Stimulated activated CD8-positive, alpha-beta memory T cell treated with anti-CD3 and anti-CD28 coated beads, Interleukin-15, amount 100 ng/mL, for 48 hours (primary cell): Measurements from ENCODE around the gene WNT3.
"Not testable (repeated sequence)": the region's sequence is repeated elsewhere in the genome, so short reads cannot be mapped to it uniquely, and the experiment has no call there.

Experiments
- DNase-seq, 2 donors: peaks; one replicate each; pipeline ENCODE4 v3.0.0-alpha.2; 2020; ENCODE audit warnings: low read depth in 2 of 2

Gene WNT3

DNA sequence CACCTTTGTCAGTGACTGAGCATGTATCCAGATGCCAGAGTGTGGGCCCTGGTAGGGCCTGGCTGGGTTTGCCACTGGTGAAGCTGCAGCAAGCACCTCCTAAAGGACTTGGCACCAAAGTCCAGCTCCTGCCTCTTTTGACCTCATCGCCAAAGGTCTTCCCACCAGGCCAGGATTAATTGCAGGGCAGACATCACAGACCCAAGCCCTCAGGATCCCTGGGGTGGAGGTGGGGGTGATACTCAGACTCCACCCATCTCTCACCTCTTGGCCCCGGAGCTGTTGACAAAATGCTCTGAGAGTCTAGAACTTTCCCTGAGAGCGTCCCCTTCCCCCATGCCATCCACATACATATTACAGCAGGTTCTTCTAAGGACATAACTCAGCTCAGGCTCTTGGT is 4.6 kb downstream of the WNT3 start:
- DNase-seq: no peak

DNA sequence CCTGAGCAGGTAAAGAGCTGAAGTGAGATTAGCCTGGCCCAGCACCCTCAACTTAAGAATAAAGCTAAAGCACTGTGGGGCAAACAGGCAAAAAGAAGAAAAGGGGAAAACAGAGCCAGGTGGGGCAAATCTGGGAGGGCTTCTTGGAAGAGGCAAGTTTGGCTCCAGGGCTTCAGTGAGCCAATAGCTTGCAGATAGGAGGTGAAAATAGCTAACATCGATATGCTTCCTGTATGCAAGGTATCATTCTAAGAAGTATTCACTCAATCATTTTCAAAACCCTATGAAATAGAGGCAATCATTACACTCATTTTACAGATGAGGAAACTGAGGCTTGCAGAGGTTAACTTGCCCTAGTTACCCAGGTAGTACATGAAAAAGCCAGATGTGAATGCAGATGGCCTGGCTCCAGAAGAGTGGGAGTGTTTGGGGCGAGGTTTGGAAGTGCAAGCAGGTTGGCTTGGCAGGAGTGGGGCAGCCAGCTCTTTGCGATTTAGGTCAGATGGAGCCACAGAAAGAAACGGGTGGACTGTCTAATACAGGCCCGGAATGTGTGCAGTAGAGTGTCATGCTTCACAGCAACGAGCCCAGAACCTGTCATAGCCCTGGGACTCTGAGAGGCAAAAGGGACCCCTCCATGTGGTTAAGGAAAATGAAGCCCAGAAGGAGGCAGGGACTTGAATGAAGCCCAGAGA is 5.7 kb downstream of the WNT3 start:
- no peak for DNase-seq

DNA sequence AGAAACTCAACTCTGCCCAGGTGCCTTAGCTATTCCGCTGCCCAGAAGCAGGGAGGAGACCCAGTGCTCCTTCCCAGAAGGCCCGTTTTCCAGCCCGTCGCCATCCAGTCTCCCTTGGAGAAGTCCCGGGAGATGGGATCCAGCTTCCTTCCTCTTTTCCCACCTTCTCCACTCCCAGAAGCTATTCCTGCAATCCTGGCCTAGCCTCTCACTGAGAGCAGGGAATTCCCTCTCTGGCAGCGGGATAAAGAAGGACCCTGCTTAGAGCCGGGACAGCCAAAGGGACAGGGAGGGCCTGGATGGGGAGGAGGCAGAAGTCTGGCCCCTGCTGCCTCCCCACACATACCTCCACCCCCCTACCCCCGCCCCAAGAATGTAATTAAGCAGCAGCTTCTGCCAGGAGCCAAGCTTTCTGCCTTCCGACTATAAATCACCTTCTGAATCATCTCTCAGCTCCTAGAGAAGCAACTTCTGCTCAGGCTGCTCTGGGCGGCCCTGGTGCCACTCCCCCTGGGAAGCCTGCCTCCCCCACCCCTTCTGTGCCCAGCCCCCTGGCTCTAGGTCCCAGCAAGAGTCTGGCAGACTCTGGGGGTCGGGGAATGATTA is 6.4 kb downstream of the WNT3 start:
- no peak for DNase-seq

DNA sequence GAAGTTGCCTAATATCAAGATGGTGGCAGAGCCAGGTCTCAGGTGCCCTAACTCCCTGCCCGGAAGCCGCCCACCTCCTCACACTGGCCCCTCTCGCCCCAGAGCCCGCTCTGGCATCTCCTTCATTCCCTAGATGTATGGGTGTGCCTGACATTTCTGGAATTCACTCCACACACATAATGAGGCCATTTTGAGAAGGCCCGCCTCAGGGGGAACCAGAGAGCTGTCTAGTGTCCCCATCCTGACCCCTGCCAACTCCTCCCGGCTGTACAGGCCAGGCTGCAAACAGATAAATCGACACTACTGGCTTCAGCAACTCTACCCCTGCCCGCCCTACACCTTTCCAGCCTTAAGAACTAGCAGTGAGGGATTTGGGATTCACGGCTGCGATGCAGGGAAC is 7.7 kb downstream of the WNT3 start:
- no peak for DNase-seq

DNA sequence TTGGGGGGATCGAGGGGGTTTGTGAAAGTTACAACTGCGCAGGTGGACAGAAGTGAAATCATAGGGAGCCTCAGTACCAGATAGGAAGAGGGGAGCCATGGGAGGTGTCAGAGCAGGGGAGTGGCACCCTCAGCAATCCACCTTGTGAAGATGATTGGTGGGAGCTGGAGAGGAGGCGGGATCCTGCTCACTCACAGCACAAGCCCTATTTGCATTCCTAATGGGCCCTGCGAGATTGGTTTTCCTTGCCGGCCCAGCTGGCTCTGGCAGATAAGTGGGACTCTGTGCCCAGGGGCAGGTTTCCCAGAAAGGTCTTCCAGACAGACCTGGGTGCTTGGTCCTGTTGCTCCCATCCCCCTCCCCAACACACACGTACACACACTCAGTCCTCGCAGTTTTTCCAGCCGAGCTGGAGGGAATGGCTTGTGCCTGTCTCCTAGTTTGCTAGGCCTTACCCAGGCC is 9.4 kb downstream of the WNT3 start:
- DNase-seq: no peak

DNA sequence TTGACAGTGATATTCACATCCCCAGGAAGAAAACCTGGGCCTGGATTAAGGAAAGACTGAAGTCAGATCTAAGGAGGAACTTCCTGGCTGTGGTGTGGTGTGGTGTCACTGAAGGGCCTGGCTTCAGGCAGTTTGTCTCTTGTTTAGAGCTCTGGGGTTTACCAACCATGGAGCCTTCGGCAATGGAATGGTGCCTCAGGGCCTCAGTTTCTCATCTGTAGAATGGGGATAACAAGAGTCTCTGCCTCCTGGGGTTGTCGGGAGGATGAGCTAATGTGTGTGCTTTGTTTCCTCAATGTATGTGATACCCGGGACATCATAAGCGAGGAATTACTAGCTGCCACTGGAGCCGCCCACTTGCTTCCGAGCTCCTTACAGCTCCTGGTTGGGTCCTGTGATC is 12.7 kb downstream of the WNT3 start:
- no peak for DNase-seq

DNA sequence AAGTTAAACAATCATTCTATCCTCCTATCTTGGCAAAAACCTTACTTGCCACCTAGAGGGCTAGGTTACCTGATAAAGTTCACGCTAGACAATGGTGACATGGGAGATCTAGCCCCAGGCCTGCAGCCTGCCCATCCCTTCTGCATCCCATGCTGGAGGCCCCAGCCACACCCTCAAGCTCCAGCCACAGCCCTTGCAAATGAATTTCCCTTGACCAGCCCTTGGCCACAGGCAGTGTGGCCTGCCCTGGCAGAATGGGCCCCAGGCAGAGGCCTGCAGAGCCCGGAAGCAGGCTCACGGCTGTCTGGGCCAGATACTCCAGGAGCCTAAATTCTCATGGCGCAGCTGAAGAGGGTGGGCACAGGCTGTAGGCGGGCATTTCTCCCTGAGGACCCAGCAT is 14.9 kb downstream of the WNT3 start:
- no peak for DNase-seq

DNA sequence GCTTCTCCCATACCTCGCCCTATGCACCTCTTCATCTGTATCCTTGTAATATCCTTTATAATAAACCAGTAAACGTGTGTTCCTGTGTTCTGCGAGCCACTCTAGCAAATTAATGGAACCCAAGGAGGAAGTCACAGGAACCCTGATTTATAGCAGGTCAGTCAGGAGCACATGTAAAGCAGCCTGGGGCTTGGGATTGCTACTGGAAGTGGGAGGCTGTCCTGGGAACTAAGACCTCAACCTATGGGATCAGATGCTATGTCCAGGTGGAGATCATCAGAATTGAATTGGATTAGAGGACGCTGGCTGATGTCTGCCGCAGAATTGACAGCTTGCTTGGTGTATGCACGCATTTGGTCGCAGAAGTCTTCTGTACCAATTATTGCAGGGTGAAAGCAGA is 15.7 kb downstream of the WNT3 start:
- DNase-seq: no peak

DNA sequence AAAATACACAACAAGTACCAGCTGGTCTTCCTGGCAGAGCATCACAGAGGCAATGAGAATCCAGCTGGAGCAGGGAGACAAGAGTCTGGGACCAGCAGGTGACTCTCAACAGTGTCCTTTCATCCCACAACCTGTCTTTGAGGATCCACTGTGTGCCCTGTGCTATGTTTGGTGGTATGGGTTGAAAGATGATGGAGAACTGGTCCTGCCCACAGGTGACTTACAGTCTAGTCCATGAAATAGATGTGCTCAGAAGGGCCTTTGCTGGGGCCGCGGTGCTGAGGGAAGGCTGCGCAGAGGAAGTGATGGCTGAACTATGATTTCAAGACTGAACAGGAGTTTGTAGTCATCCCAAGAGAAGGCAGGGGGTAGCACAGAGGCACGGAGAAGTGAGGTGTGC is 17.9 kb downstream of the WNT3 start:
- no peak for DNase-seq

DNA sequence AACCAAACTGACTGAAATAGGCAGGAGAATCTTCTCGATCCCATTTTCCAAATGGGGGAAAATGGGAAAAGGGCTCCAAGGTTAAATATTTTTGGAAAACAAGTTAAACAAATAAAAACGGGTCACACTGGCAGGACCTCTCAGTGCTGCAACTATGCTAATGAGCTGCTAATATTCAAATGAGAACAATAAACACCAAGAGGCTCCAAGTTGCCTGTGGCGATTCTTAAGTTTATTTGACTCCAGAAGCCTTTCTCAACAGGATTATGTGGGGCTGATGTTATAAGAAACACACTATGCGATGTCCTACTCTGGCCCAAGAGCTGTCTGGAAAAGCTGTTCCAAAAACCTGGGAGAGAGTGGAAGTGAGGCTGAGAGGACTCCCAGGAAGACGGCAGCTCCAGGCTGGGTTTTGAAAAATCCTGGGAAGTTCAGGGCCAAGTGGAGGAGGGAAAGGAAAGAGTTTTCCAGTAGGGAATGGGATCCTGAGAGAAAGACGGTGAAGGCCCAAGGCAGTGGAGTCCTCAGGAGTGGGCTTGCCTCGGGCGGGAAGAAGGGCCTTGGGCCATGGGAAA is 21.4 kb downstream of the WNT3 start:
- DNase-seq: no peak

DNA sequence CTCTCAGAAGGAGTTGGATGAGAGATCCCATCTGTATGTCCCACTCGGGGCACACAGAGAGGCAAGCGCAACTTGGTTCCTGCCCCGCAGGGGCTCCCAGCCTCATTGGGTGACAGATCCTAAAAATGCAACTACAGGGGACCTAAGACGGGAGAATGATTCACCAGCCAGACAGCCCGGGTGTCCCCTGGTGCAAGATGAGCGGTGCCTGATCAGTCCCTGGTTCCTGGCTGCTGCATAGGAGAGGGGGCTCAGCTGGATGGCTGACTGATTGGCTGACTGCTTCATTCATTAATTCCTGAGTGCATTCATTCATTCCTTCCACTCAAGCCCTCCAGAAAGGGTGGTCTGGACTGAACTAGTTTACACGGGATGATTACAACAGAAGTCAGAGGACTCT is 22.0 kb downstream of the WNT3 start:
- DNase-seq: no peak

DNA sequence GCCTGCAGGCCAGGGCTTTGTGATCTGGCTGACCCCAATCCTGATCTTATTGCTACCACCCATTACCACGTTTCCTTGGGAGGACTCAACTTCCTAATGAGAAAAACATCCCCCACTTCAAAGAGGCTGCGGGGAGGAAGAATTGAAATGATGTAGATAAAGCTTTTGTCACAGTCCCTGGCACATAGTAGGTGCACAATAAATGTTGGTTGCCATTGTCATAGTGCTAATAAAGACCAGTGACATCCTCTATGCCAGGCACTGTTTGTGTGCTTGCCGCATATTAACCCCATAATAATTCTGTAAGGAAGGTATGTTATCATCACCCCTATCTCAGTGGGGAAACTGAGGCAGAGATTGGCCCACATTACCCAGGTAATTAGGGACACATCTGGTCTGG is 22.4 kb downstream of the WNT3 start:
- no peak for DNase-seq

DNA sequence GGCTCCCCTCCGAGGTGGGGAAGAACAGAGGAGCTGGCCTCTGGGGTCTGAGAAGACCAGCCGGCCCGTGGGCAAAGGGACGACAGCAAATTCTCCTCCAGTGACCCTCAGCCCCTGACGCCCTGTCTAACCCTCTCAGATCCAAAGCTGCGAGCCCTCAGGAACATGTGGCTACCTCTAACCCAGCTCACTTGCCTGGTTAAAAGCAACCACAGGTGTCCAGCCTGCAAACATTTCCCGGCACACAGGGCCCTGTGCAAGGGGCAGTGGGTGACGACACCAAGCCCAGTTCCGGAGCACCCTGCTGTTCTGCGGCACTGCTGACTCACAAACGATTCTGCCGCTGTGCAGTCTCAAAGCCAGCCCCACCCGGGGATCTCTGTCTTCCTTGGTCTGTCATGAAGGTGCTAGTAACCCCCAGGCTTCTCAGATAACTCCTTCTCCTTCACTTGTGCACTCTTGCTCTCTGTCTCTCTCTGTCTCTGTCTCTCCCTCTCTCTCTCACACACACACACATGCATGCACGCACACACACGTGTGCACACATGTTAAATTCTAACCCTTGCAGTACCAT is 23.0 kb downstream of the WNT3 start:
- DNase-seq: no peak

DNA sequence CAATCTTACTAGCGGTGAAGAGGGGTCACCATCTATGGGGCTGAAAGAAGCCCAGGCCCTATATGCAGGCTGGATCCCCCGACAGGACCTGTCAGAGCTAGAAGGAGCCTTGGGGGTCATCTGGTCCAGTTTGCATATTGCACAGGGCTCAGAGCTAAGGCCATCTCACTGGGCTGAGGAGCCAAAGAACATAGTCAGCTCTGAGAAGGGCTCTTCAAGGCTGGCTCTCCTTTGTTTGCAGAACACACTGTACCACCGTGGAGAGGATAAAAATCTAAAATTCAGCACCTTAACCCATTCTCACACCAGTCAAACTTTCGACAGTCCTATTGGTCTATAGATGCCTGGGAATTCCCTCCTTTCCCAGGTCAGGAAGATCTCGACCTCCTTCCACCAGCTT is 24.2 kb downstream of the WNT3 start:
- DNase-seq: no peak

DNA sequence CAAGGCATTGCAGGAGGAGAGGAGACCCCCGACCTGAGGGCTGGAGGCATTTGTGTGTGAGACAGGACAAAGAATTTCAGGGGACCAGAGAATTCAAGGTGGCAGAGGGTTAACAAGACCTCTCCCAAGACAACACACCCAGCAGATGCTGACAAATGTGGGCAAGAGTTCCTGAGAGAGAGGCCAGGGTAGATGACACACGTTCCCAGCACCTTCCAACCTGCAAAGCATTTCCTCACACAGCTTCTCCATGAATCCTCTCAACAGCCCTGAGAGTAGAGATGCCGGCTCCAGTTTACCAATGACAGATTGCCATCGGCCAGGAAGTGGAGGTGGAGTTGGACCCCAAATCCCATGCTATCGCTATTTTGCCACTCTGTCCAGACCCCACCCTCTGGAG is 25.0 kb downstream of the WNT3 start:
- no peak for DNase-seq

DNA sequence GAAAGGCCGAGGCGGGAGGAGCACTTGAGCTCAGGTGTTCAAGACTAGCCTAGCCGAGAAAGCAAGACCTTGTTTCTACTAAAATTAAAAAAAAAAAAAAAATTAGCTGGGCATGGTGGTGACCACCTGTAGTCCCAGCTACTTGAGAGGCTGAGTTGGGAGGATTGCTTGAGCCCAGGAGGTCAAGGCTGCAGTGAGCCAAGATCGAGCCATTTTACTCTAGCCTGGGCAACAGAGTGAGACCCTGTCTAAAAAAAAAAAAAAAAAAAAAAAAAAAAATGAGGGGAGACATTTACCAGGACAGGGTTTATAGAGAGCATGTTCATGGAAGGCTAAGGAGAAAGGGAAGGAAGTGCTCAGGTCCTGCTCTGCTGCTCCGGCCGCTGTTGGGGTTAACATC is 25.5 kb downstream of the WNT3 start:
- DNase-seq: not testable (repeated sequence)

DNA sequence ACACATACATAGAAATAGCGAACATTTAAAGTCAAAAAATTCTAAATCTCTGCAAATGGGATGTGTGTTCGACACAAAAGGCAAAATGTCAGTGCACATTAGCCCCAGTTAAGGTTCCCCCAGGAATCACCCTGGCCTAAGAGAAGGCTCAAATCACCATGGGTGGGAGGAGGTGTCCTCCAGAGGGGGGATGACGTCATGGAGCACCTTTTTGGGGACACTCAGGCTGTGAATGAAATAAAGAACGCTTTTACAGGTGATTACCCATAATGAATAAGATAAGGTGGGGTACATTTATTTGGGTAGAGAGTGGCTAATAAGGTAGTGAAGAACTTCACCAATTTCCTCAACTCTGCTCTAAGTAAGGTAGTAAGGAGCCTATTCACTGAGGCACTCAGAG is 26.4 kb downstream of the WNT3 start:
- DNase-seq: no peak

DNA sequence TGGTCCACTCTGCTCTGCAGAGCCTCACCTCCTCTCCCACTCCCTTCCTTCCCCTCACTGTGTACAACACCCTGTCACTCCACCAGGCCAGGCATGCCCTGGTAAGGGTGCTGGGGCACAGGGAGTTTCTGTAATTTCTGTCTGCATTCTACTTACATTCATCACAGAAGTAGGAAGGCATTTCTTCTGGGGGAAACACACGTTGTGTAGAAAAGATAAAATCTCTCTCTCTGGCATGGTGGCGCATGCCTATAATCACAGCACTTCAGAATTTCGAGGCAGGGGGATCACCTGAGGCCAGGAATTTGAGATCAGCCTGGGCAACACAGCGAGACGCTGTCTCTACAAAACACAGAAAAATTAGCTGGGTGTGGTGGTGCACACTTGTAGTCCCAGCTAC is 27.0 kb downstream of the WNT3 start:
- DNase-seq: no peak

DNA sequence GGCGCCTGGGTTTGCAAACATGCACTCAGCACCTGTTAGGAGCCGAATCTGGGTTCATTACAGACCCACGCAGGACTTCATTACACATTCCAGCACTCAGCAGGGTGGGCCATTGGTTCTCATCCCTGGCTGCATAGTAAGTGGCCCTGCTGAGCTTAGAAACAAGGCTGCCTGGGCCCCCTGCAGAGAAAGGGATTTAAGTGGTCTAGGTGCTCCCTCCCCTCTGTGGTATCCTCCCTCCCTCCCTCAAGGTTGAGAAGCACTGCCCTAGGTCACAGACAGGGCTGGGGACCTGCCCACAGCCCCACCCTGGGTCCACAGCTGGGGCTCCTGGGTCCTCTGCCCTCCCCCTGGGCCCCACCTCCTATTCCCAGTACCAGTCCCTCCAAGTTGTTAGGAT is 28.3 kb downstream of the WNT3 start:
- DNase-seq: no peak

DNA sequence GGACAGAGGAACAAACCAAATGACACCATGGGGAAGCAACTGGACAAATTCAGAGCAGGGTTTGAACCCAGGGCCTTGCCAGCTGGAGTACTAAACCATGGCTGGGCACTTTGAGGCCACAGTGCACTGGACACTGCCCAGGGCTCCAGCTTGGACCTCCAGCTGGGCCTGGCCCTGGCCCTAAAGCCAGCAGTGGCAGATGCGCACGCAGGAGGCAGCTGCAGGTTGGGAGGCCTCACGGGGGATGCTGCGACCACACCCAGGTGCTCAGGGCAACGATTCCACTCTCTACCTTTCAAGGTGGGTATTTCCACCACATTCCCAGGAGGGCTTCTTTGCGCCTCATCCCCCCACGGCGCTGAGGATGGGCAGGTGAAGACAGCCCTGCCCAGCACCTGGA is 28.9 kb downstream of the WNT3 start:
- no peak for DNase-seq

DNA sequence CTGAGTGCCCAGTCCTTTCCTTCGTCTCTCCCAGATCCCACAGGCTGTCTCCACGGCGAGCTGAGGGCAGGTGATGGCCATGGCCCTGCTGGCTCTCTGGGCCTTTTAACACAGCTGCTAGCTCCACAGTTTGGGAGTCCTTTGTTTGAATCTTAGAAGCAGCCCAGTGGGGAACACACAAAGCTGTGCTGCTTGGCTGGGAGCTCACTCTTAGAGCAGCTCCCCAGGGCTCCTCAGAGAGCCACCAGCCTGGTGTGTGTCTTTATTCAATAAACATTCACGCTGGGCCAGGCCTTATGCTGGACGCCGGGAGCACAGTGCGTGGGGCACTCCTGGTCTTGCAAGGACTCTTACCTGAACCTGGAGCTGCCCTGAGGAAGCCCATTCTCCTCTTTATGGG is 29.7 kb downstream of the WNT3 start:
- no peak for DNase-seq

DNA sequence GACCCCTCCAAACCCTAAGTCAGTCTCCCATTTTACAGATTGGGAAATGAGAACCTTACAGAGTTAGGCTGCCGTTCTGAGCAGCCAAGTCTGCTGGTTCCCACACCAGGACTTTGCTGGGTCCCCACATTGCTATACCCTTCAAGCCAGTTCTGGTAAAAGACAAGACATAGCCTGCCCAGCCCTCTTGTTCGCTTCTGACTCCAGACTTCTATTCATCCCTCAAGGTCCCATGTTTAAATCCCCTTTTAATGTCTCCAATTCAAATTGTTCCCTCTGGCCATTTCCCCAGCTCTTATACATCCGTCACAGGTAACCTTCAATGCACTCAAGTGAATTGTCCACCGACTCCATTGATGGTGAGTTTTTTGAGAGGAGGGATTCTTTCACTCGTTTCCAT is 30.2 kb downstream of the WNT3 start:
- no peak for DNase-seq

DNA sequence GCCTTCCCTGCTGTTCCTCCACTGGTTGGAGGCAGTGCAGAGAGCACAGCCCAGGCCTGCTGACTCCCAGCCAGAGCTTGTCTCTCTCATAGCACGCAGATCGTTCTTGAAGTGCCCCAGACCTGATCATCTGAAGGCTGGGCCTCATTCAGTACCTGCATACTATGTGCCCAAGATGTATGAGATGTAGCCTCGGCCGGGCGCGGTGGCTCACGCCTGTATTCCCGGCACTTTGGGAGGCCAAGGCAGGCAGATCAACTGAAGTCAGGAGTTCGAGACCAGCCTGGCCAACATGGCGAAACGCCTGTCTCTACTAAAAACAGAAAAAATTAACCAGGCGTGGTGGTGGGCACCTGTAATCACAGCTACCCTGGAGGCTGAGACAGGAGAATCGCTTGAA is 31.0 kb downstream of the WNT3 start:
- no peak for DNase-seq
